Activated CD4-positive, alpha-beta T cell treated with anti-CD3 and anti-CD28 coated beads, Interleukin-10, Interleukin-2, amounts not matched to agents 100 ng/mL and 50 ng/mL, durations not matched to agents 16 hours and 8 hours (primary cell): ENCODE data around the gene CACNA1I.

Experiments
- DNase-seq: peaks from one replicate; pipeline ENCODE4 v3.0.0-alpha.2; 2020

The CACNA1I gene

DNA sequence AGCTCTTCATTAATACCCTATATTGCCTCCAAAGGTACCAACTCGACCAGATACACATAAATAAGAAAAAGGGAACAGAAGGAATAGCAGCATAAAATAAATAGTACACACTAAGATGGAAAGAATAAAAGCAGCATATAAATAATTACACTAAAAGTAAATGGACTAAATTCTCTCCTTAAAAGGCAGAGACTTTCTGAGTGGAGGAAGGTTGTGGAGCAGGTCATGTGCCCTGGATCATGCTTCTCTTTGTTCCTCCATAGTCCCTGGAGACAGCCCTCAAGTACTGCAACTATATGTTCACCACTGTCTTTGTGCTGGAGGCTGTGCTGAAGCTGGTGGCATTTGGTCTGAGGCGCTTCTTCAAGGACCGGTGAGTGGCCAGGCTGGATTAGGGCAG is 101.4 kb downstream of the CACNA1I start:
- DNase-seq, result no peak

- DNase-seq, result no peak
These were observed 104.0 kb downstream of the CACNA1I start for GRCh38 chr22:39674536-39674935.

- DNase-seq, result no peak
These were observed 105.4 kb downstream of the CACNA1I start for GRCh38 chr22:39675947-39676346.

- no peak for DNase-seq
These were observed 107.4 kb downstream of the CACNA1I start for GRCh38 chr22:39677967-39678366.

DNA sequence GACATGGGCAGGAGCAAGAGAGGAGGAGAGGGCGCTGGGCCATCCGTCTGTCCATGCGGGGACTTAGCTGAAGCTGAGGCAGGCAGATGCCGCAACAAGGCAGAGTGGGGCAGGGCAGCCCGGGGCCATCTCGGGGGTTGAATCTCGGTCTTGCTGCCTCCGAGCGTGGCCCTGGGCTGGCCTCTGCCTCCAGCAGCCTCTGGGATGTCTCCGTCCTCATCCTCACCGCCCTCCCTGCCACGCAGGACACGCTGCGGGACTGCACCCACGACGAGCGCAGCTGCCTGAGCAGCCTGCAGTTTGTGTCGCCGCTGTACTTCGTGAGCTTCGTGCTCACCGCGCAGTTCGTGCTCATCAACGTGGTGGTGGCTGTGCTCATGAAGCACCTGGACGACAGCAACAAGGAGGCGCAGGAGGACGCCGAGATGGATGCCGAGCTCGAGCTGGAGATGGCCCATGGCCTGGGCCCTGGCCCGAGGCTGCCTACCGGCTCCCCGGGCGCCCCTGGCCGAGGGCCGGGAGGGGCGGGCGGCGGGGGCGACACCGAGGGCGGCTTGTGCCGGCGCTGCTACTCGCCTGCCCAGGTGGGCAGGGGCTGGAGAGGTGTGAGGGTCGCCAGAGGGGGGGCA is 108.4 kb downstream of the CACNA1I start:
- DNase-seq, result no peak

DNA sequence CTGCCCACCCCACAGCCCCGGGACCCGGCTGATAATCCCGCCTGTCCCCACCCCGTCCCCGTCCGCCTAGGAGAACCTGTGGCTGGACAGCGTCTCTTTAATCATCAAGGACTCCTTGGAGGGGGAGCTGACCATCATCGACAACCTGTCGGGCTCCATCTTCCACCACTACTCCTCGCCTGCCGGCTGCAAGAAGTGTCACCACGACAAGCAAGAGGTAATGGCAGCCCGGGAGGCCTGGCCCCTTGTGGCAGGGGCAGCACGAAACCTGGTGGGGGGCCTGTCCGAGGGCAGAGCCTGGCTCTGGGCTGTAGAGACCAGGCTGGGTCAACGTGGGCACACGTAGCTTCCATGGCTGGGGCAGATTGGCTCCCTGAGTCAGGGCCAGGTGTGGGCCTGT is 109.1 kb downstream of the CACNA1I start:
- DNase-seq, result no peak

DNA sequence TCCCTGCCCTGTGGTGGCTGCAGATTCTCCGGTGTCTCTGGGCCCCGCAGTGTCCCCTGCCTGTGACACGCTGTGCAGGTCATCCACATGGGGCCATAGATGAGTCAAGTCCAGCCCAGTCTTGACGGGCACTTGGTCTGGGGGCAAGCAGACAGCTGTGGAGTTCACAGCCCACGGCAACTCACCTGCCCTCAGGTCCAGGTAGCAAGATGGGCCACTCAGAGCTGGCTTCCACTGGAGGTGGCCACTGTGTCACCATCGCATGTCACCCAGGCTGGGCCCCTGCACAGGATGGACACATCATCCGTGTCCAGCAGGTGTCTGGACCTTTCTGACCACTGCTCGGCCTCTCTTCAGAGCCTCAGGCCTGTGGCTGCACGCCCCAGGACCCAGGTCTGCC is 109.9 kb downstream of the CACNA1I start:
- no peak for DNase-seq

- no peak for DNase-seq
These were observed 110.7 kb downstream of the CACNA1I start for GRCh38 chr22:39681038-39681861.

GRCh38 chr22:39682994-39683393 is 112.4 kb downstream of the CACNA1I start:
- DNase-seq, result no peak

DNA sequence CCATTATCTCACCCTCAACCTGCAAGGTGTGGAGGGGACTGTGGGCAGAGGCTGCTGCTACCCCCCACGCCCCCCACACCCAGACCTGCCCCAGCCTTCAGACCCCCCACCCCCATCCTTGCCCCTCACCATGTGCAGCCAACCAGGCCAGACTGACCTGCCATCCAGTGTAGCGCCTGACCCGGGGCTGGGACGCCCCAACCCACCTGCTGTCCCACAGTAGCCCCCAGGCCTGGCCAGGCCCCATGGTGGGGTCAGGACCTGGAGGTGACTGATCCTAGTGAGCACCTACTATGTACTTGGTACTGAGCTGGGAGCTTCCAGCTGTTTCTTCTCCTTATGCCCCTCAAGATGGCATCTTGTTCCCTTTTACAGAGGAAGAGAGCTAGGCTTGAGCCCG is 113.1 kb downstream of the CACNA1I start:
- no peak for DNase-seq

DNA sequence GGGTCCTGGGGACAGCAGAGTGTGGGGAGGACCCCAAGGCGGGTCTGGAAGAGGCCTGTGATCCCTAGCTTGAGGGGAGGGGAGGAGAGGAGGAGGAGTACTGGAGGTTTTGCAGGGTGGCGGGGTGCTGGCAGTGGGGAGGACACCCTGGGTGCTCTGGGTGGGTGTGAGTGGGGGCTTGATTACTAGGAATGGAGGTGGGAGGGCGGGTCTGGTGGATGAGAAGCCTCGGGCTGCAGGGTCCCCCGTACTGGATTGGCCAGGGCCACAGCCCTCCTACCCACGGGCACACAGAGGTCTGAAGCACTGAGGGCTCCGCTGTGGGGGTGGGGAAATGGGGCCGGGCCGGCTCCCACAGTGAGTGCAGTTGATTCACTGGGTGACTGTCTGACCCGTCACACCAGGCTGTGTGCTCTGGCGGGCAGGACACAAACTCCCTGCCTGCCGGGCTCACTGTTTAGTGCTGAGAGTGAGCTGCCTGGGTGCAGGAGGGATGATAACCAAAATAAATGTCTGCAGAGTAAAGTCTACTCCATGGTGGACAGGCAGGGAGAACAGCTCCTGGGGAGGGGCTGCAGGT is 114.2 kb downstream of the CACNA1I start:
- DNase-seq, result no peak

DNA sequence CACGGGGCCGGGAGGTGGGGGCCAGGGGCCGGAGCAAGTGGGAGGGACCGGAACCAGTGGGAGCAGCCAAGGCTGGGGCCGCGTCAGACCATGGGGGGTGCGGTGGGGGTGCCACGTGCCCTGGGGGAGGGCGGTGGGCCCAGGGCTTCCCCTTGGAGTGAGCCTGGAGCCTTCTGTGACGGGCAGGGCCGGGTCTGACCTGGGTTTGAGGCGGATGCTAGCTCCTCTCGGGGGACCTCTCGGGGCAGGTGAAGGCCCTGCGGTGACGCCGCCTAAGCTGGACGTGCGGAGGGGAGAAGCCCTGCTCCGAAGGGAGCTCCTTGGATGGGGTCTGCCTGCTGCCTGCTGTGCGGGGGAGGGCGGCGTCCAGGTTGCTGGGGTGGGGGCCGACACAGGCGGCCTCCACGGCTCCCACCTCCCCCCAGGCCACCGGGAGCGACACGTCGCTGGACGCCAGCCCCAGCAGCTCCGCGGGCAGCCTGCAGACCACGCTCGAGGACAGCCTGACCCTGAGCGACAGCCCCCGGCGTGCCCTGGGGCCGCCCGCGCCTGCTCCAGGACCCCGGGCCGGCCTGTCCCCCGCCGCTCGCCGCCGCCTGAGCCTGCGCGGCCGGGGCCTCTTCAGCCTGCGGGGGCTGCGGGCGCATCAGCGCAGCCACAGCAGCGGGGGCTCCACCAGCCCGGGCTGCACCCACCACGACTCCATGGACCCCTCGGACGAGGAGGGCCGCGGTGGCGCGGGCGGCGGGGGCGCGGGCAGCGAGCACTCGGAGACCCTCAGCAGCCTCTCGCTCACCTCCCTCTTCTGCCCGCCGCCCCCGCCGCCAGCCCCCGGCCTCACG is 115.0 kb downstream of the CACNA1I start:
- no peak for DNase-seq

- no peak for DNase-seq
These were observed 115.6 kb downstream of the CACNA1I start for GRCh38 chr22:39686178-39686620.

GRCh38 chr22:39686776-39687525 is 116.4 kb downstream of the CACNA1I start:
- no peak for DNase-seq

DNA sequence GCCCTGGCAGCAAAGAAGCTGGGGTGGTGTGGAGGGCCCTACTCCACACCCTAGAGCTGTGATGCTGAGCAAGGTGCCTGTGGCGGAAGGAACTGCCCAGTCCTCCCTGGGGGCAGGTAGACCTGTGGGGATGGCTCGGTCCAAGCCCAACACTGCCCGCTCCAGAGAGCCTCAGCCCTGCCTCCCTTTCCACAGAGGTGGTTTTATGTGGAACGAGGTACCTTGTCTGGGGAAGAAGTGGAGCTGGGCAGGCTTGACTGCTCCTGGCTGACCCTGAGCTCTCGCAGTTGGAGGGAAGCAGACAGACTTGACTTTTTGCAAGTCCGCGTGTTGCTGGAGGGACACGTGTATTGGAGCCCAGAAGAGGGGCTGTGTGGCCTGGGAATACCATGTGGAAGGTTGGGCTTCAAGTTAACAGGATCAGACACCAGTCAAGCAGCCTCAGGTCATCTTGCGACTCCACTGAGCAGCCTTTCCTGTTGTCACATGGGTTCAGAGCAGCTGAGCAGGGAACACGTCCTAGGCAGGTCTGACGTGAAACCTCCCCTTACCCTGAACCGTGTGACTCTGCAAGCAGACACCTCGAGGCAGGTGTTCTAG is 117.7 kb downstream of the CACNA1I start:
- DNase-seq, result no peak

DNA sequence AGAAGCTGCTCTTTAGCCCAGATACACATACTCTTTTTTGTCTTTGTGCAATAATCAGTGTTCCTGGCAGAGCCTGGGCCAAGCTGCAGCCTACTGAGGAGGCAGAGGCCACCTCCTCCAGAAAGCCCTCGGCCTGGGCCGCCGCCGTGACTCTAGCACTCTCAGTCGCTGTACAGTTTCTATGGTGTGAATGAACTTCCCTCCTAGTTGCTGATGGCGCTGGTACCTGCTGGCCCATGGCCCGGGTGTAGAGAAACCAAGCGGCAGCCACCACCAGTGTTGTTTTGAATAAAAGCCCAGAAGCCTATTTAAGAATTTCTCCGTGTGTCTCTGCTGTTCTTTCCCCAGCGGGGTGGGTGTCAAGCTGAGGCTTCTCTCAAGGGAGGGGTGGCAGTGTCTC is 118.9 kb downstream of the CACNA1I start:
- no peak for DNase-seq

- no peak for DNase-seq
These were observed 120.5 kb downstream of the CACNA1I start for GRCh38 chr22:39690881-39691605.

DNA sequence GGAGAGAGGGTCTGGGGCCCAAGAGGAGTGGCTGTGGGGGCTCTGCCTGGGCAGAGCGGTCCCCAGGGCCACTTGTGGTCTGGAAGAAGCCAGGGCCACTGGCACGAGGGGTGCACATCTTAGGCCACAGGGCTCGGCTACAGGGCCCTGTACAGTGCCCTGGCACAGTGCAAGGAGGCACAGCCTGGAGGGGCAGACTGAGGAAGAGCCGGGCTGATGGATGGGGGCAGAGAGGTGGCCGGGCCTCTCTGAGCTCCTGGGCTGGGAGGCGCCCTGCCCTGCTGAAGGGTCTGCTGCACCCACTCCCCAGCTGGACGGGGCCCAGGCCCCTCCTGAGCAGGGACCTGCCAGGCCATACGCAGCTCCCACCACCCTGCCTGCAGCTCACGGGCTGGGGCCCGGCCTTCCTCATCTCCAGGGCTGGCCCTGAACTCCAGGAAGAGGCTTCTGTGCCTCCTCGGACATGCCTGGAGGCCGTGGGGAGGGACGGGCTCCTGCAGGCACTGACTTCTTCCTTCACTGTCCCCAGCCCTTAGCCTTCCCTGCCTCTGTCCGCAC is 123.5 kb downstream of the CACNA1I start:
- DNase-seq, result no peak

- no peak for DNase-seq
These were observed 127.4 kb downstream of the CACNA1I start for GRCh38 chr22:39697790-39698430.

DNA sequence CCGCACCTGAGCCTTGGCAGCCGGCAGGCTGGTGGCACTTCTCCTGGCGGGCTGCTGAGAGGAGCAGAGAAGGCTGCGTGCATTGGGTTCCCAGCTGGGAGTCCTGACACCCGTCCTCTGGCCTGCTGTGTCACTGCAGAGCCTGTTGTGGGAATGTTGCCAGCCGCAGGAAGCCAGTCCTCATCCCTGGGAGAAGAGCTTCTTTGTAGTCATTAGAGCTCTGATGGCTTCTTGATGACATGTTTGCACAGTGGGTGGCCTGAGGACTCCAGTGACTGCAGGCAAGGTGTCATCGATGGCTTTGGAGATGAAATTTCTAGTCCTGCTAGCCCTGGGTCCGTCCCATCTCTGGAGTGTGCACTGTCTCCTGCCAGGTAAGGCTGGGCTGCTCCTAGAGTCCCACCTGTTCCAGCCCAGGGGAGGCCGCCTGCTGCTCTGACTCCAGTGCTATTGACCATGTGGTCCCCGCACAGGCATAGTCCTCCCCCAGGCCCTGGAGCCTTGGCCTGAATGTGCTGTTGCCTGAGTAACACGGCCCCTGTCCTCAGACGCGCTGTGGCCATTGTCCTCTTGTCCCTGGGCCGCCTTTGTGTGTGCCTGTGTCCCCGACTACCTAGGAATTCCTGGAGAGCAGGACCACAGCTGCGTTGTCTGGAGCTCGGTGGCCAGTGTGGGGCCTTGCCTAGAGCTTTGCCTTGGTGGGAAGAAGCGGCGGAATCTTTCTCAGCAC is 129.2 kb downstream of the CACNA1I start:
- no peak for DNase-seq
